ENCODE data around the gene EHD1. TPM values are rescaled to one million over a fixed set of nuclear protein-coding genes. Genes with fewer than 3 reads are reported as not detected.

Gene EHD1
- total and polyA plus RNA-seq, 9 of the 15 experiments (the other 6 are each of a cell fraction or from before 2014, with no cell fraction given): 0.46 to 65.0 (median 16.4) TPM

DNA sequence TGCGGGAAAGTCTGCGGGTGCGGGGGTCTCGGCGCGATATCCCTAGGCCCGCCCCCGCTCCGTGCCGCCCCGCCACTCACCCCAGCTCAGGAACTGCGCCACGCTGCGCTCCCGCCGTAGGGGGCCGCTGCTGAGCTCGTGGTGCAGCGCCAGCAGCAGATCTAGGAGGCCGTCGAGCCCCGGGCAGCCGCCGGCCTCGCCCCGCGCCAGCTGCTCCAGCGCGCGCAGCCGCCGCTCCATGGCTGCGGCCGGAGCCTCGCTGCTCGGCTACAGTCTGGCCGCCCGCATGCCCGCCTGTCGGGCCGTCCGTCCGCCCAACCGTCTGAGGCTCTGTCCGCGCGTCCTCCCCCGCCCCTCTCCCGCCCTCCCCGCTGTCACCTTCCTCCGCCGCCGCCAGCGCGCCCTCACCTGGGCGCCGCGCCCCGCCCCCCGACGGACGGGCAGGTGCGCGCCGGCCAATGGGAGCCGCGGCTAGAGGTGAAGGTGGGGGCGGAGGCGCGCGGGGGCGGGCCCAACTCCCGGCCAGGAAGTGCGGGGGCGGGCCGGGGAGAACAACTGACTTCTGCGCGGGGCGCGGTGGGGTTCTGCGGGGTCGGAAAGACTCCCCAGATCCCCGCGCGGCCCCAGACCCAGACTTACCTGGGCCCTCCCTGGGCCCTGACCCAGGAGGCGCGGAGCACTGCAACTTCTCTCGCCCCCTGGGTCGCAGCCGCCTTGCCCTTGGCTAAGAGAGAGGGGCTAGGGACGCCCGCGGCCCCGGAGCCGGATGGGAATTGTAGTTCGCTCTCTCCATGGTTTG, 33.9 kb downstream of the EHD1 start, which contains the start of gene CDC42BPG (continued):
- TF ChIP-seq CREB1 (IDR thresholded peaks at IDR 0.05) (no peak; the same call in 1 of the 2 replicates), CREB1 (CRISPR knock-in tag; IDR thresholded peaks at IDR 0.05) (peak; percentile 34; the same call in 1 of the 2 replicates), CBX1 (IDR thresholded peaks at IDR 0.05; ENCODE audit: low read depth) (no peak), ATF7 (IDR thresholded peaks at IDR 0.05) (no peak), SMARCC2 (IDR thresholded peaks at IDR 0.05; ENCODE audit: low read depth) (no peak), GATAD2A (IDR thresholded peaks at IDR 0.05) (no peak), TBL1XR1 (IDR thresholded peaks at IDR 0.05; ENCODE audit: low read length in 2 of 2) (no peak), CBFA2T3 (IDR thresholded peaks at IDR 0.05) (no peak), GABPA (tag; conservative IDR thresholded peaks at IDR 0.05; ENCODE audit: low read depth) (peak; percentile 84), ZNF3 (CRISPR knock-in tag; IDR thresholded peaks at IDR 0.05) (no peak), ZNF41 (CRISPR knock-in tag; conservative IDR thresholded peaks at IDR 0.05) (no peak), ZKSCAN3 (CRISPR knock-in tag; IDR thresholded peaks at IDR 0.05) (no peak), HNRNPLL (IDR thresholded peaks at IDR 0.05; ENCODE audit: low read depth, low read length, poor library complexity, severe bottlenecking) (peak; percentile 88), NFRKB (IDR thresholded peaks at IDR 0.05; ENCODE audit: low read depth) (no peak), DACH1 (IDR thresholded peaks at IDR 0.05; ENCODE audit: partially characterized antibody) (no peak), JUNB (CRISPR knock-in tag; conservative IDR thresholded peaks at IDR 0.05) (no peak), BCL6 (CRISPR knock-in tag; IDR thresholded peaks at IDR 0.05) (no peak), NFIC (IDR thresholded peaks at IDR 0.05) (peak; percentile 47; the same call in 1 of the 2 replicates), RBM15 (IDR thresholded peaks at IDR 0.05; ENCODE audit: insufficient read depth, low read length) (no peak), KAT7 (CRISPR knock-in tag; IDR thresholded peaks at IDR 0.05; ENCODE audit: borderline replicate concordance) (no peak), OTX1 (CRISPR knock-in tag; IDR thresholded peaks at IDR 0.05) (no peak)
- TF ChIP-seq, protein P1, sequence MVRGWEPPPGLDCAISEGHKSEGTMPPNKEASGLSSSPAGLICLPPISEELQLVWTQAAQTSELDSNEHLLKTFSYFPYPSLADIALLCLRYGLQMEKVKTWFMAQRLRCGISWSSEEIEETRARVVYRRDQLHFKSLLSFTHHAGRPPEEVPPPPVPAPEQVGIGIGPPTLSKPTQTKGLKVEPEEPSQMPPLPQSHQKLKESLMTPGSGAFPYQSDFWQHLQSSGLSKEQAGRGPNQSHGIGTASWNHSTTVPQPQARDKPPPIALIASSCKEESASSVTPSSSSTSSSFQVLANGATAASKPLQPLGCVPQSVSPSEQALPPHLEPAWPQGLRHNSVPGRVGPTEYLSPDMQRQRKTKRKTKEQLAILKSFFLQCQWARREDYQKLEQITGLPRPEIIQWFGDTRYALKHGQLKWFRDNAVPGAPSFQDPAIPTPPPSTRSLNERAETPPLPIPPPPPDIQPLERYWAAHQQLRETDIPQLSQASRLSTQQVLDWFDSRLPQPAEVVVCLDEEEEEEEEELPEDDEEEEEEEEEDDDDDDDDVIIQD (CRISPR knock-in tag; IDR thresholded peaks at IDR 0.05): no peak
- TF ChIP-seq, protein P2, sequence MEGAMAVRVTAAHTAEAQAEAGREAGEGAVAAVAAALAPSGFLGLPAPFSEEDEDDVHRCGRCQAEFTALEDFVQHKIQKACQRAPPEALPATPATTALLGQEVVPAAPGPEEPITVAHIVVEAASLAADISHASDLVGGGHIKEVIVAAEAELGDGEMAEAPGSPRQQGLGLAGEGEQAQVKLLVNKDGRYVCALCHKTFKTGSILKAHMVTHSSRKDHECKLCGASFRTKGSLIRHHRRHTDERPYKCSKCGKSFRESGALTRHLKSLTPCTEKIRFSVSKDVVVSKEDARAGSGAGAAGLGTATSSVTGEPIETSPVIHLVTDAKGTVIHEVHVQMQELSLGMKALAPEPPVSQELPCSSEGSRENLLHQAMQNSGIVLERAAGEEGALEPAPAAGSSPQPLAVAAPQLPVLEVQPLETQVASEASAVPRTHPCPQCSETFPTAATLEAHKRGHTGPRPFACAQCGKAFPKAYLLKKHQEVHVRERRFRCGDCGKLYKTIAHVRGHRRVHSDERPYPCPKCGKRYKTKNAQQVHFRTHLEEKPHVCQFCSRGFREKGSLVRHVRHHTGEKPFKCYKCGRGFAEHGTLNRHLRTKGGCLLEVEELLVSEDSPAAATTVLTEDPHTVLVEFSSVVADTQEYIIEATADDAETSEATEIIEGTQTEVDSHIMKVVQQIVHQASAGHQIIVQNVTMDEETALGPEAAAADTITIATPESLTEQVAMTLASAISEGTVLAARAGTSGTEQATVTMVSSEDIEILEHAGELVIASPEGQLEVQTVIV (CRISPR knock-in tag; IDR thresholded peaks at IDR 0.05; ENCODE audit: borderline replicate concordance): no peak
- TF ChIP-seq, protein P3, sequence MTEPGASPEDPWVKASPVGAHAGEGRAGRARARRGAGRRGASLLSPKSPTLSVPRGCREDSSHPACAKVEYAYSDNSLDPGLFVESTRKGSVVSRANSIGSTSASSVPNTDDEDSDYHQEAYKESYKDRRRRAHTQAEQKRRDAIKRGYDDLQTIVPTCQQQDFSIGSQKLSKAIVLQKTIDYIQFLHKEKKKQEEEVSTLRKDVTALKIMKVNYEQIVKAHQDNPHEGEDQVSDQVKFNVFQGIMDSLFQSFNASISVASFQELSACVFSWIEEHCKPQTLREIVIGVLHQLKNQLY (CRISPR knock-in tag; conservative IDR thresholded peaks at IDR 0.05): no peak
- TF ChIP-seq, protein P4, sequence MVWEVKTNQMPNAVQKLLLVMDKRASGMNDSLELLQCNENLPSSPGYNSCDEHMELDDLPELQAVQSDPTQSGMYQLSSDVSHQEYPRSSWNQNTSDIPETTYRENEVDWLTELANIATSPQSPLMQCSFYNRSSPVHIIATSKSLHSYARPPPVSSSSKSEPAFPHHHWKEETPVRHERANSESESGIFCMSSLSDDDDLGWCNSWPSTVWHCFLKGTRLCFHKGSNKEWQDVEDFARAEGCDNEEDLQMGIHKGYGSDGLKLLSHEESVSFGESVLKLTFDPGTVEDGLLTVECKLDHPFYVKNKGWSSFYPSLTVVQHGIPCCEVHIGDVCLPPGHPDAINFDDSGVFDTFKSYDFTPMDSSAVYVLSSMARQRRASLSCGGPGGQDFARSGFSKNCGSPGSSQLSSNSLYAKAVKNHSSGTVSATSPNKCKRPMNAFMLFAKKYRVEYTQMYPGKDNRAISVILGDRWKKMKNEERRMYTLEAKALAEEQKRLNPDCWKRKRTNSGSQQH (CRISPR knock-in tag; IDR thresholded peaks at IDR 0.05): no peak

Measured in K562 (cell line).